HG03135 (cell line): ENCODE measurements around the gene GORASP2.

Experiments used
- ATAC-seq: cut with Tn5 transposase; IDR thresholded peaks from one replicate; pipeline ENCODE4 v1.9.1; 2021; ENCODE audit warnings: mild to moderate bottlenecking, moderate library complexity; ENCODE audit not compliant: unreplicated experiment

Gene GORASP2

DNA sequence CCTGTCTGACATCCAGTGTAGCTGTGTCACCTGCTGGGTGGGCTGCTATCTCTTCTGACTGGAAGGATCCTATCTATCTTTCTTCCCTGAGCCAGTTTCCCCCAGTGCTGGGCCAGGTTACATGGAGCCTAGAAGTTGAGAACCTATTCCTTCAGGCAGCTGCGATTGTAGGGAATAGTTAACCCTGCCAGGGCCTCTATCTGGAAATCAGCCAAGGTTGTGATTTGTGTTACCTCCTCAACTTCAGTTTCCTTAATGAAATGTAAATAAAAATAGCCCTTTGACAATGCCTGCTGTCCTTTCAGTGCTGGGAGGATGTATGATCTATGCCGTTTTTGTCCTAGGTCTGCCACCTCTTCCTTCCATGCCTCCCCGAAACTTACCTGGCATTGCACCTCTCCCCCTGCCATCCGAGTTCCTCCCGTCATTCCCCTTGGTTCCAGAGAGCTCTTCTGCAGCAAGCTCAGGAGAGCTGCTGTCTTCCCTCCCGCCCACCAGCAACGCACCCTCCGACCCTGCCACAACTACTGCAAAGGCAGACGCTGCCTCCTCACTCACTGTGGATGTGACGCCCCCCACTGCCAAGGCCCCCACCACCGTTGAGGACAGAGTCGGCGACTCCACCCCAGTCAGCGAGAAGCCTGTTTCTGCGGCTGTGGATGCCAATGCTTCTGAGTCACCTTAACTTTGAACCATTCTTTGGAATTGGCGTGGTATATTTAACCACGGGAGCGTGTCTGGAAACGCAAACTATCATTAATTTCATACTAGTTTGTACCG is 36.6 kb downstream of the GORASP2 start:
- no peak for ATAC-seq

DNA sequence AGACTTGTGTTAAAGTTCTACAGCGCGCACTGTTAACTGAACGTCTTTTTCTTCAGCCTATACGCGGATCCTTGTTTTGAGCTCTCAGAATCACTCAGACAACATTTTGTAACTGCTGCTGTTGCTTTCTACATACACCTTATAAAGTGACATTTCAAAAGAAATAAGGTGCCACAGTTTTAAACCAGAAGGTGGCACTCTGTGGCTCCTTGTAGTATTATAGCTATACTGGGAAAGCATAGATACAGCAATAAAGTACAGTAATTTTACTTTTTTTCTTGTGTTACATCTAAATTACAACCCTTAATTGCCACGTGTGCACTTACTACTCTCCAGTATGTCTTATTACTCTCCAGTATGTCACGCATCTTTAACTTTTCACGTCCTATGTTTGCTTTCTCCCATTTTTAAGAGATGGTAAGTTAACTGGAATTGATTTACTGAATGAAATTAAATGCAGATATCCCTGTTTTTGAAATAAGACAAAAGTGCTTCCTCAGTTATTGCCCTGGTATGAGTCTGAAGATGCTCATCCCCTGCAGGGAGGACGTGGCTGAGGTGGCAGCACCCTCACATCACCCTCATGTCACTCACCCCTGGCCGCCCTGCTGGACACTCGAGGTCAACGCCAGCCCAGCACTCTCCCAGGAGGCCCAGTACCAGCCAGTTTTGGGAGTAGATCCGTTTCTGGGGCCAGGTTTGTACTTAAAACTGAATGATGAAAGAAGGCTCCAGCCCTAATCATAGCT is 37.8 kb downstream of the GORASP2 start:
- ATAC-seq = no peak

DNA sequence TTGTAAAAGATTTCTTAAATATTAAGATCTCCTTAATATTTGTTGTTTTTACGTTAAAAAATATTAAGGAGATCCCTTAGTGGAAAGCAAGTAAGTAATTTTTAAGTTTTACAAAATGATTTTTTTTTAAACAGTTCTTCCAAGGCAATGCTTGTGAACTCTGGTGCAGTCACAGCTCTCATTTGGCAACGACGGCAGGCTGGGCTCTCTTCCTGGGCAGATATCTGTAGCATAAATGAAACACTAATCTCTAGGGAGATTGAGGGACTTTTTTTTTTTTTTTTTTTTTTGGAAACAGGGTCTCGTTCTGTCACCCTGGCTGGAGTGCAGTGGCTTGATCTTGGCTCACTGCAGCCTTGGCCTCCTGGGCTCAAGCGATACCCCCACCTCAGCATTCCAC is 38.5 kb downstream of the GORASP2 start:
- ATAC-seq = no peak

GRCh38 chr2:170968205-170969003 is 39.4 kb downstream of the GORASP2 start:
- no peak for ATAC-seq

DNA sequence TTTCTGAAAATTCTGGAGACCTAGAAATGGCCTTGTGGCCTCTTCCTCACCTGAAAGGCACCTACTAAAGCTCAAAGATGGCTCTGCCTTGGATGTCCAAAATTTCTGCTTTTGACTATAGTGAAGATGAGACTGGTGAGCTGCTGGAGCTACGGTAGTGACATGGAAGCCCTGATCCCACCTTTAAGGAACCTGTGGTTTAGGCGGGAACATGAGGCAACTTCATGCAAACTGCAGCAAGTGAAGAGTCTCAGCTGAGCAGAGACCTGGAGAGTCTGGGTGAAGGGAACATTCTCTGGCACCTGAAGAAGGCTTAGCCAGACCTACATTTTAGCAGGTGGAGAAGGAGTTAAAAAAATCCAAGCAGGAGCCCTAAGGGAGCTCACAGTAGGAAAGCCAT is 40.0 kb downstream of the GORASP2 start:
- no peak for ATAC-seq

GRCh38 chr2:170969872-170970496 is 40.9 kb downstream of the GORASP2 start:
- ATAC-seq = no peak

DNA sequence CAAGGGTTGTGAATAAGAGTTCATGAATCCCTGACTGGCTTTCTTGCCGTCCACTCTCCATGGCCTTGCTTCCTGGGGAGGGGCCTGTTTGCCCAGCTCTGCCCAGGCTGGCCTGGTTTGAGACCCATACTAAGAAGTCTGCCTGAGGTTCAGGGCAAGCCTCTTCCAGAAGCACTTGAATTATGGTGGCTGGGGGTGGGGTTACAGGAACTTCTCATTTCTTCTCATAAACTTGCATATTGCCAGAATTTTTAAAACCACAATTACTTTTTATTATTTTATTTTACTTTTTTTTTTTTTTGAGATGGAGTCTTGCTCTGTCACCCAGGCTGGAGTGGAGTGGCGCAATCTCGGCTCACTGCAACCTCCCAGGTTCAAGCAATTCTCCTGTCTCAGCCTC is 42.0 kb downstream of the GORASP2 start:
- ATAC-seq = no peak

GRCh38 chr2:170972296-170973224 is 43.5 kb downstream of the GORASP2 start:
- no peak for ATAC-seq

DNA sequence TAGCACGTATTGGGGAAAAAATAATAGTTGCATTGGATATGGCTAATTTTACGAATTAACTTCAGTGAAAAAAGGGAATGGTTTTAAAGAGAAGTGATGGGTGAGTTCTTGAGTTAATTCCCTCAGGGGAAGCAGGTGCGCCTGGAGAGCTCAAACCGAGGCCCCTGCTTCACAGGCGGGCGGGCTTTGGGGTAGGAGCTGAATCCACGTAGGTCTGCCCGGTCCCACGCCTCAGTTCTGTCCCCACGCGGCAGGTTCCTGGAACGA is 44.1 kb downstream of the GORASP2 start:
- ATAC-seq = no peak

DNA sequence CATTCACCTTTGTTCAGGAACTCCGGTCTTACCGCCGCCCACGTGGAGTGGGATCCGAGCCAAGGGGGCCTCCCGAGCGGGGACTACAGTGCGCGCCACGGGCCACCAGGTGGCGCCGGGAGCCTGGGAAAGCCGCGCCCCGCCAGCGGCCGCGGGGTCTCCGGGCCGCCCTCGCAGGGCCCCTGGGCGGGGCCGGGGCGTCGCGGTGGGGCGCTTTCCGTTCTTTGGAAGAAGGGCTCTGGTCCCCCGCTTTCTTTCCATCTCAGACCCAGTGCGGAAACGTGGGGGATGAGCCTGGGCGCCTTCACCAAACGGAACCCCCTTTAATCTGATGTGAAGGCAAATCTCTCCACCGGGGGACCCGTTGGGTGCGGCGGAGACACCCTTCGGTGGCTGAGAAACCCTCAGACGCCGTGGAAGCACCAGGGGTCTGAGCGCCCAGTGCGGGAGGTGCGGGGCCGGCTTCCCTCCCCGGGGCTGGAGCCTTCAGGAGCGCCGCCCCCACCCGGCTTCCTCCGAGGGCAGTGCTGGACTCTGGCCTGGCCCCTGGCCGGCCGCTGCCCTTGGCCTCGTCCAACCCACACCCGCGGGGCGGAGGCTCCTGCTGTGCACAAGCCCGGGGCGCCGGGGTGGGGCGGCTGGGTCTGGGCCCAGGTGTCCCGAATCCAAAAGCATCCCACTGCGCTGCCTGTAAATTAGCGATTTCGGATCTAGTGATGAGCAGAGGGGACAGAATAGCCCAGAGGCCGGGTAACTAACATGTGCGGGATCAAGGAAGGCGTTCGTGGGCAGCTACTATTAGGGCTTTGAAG is 44.6 kb downstream of the GORASP2 start:
- ATAC-seq = peak; percentile 95

GRCh38 chr2:170974304-170974993 is 45.4 kb downstream of the GORASP2 start:
- no peak for ATAC-seq

DNA sequence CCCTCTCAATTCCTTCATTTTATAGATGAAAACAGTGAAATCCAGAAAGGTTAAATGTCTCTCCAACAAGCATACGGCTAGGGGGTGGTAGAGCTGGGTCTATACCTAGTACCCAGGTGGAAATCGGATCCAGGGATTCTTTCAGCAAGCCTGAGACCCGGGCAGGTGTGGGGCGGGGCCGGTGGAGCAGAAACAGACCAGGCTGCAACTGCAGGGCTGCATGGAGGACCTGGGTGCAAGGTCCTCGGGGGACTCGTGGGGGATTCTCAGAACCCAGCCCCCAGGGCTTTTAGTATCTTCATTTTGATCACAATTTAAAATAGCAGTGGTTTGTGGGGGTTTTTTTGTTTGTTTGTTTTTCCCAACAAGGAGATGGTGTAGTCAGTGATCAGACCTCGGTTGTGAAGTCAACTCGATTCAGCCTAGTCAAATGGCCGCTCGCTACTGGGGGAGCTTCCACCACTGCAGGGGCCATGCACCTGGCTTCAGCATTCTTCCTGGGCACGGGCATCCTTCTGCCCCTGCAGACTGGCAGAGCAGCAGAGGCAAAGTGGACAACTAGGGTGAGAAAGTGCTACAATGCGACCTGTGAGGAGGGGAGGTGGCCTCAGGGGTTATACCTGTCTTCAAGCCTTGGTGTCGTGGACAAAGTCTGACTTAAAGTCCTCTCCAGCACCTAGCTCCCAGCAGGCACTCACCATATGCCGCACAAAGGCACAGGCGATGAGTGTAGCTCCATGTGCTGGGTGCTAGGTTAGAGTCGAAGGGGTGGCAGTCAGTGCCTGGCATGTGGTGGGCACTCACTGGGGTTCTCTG is 46.3 kb downstream of the GORASP2 start:
- no peak for ATAC-seq

GRCh38 chr2:170975943-170976270 is 46.9 kb downstream of the GORASP2 start:
- no peak for ATAC-seq

GRCh38 chr2:170984079-170984478 is 55.0 kb downstream of the GORASP2 start:
- no peak for ATAC-seq

GRCh38 chr2:170985407-170985806 is 56.4 kb downstream of the GORASP2 start:
- no peak for ATAC-seq

DNA sequence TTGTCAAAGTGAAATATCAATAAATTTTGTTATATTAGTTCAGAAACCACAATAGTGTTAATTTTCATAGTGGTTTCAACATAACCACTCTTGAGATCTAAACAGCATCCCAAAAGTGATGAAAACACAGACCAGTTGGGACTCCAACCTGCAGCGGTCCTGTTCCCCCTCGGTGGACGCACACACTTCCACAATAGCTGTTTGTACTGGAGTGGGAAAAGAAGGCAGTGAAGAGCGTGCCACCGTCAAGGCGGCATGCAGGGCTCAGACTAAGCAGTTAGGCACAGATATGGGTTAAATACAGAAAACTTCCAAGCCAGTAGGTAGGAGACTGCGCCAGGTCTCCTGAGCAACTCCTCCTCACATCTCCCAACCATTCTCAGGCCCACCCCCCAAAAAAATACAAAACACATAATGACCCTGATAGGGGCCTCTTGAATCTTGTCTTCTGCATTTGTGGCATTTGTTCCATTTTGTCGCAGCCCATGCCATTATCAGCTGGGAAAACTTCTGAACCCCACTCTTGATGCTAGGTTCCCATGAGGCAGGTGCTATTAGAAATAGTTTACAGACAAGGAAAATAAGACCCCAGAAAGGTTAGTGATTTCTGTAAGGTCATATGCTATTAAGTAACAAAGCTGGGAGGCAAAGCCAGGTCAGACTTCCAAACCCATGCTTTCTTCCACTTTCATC is 57.7 kb downstream of the GORASP2 start:
- no peak for ATAC-seq

- ATAC-seq = no peak
Measured at GRCh38 chr2:170991398-170992182, 62.5 kb downstream of the GORASP2 start.
